ENCODE data around the gene SLITRK1. TPM values are rescaled to one million over a fixed set of nuclear protein-coding genes. Genes with fewer than 3 reads are reported as not detected.

The SLITRK1 gene
- under 1 TPM in 1 of 2 donors, not detected in 1; 0.11 TPM for total RNA-seq
- 2.9 TPM for polyA plus RNA-seq (2013, experiment 1 of 2)
- polyA plus RNA-seq (2013, experiment 2 of 2) = 2.5 TPM
- long read RNA-seq, experiment 1 = 0 reads
- long read RNA-seq, experiment 2 = 0 reads
- long read RNA-seq, experiment 3 = 0 reads
- long read RNA-seq, experiment 4 = 0 reads

GRCh38 chr13:83881917-83882605, at the start of gene SLITRK1:
Gene SLITRK1 (minus strand): TSS chr13:83882474. CDS start chr13:83881507, 967 bp downstream.
- H3K27me3 Mint-ChIP-seq (ENCODE audit: insufficient read depth) = peaks cover 78% of the 10 kb centered on the region
- no peaks in the 10 kb centered on the region for H3K9me3 Mint-ChIP-seq
- WGBS, 2 experiments (ENCODE audit: insufficient coverage in 1 of 2, insufficient read length in 1 of 2) = 0 to 1% methylated on average over 16 to 32 of the region's 32 CpGs
- no peaks in the 10 kb centered on the region for H3K36me3 Mint-ChIP-seq (ENCODE audit: low read depth)
- peaks cover 36% of the 10 kb centered on the region for H3K4me1 Mint-ChIP-seq
- Histone ChIP-seq H3K27ac (ENCODE audit: low read depth, low read length) (no peak within 1 kb of the TSS), H3K36me3 (ENCODE audit: control insufficient read depth, insufficient read depth, low read length) (no peaks in the 10 kb centered on the region), H3K4me3 (ENCODE audit: low read length) (peak within 1 kb of the TSS; percentile 76), H3K9ac (ENCODE audit: extremely low read depth, low read length, poor library complexity, severe bottlenecking) (no peak within 1 kb of the TSS), H3K9me3 (ENCODE audit: control insufficient read depth, low read length) (no peaks in the 10 kb centered on the region), H3K4me1 (ENCODE audit: control insufficient read depth, insufficient read depth, low read length) (peaks cover 11% of the 10 kb centered on the region), H3K27me3 (ENCODE audit: control insufficient read depth, insufficient read depth, low read length, poor library complexity, severe bottlenecking) (peaks cover 81% of the 10 kb centered on the region)
- DNase-seq = peak; percentile 97
- H3K27ac Mint-ChIP-seq = no peak within 1 kb of the TSS
- peak within 1 kb of the TSS; percentile 61 for H3K4me3 Mint-ChIP-seq
- TF ChIP-seq CTCF (conservative IDR thresholded peaks at IDR 0.05) = no peak

DNA sequence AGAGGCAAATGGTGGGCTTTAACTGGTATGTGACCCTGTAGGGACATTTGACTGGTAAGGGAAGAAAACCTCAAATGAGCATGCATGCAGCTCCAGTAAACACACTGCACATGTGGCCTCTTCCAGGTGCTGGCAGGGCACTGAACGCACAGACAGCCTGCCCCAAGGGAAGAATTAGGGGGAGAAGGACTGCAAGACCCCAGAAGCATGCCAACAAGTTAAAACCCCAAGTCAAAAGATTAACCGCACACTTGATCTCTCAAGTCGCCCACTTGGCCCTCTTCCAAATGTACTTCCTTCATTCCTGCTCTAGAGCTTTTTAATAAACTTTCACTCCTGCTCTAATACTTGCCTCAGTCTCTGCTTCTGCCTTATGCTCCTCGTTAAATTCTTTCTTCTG, 46.9 kb upstream of the SLITRK1 start:
- WGBS, 2 experiments (ENCODE audit: insufficient coverage in 1 of 2, insufficient read length in 1 of 2) = 88 to 91% methylated on average over 2 to 4 of the region's 4 CpGs
- no peaks in the 10 kb centered on the region for H3K27me3 Mint-ChIP-seq (ENCODE audit: insufficient read depth)
- H3K4me1 Mint-ChIP-seq = no peaks in the 10 kb centered on the region
- no peaks in the 10 kb centered on the region for H3K36me3 Mint-ChIP-seq (ENCODE audit: low read depth)
- no peak overlapping the region for H3K9ac ChIP-seq (ENCODE audit: extremely low read depth, low read length, poor library complexity, severe bottlenecking)
- H3K27me3 ChIP-seq (ENCODE audit: control insufficient read depth, insufficient read depth, low read length, poor library complexity, severe bottlenecking) = no peaks in the 10 kb centered on the region
- H3K4me3 ChIP-seq (ENCODE audit: low read length) = no peak overlapping the region
- no peaks in the 10 kb centered on the region for H3K9me3 Mint-ChIP-seq
- no peak overlapping the region for H3K27ac Mint-ChIP-seq
- no peaks in the 10 kb centered on the region for H3K4me1 ChIP-seq (ENCODE audit: control insufficient read depth, insufficient read depth, low read length)
- no peak for DNase-seq
- no peaks in the 10 kb centered on the region for H3K9me3 ChIP-seq (ENCODE audit: control insufficient read depth, low read length)
- TF ChIP-seq CTCF (conservative IDR thresholded peaks at IDR 0.05) = no peak
- no peak overlapping the region for H3K4me3 Mint-ChIP-seq
- H3K36me3 ChIP-seq (ENCODE audit: control insufficient read depth, insufficient read depth, low read length) = no peaks in the 10 kb centered on the region
- no peak overlapping the region for H3K27ac ChIP-seq (ENCODE audit: low read depth, low read length)

GRCh38 chr13:83919775-83920174, 37.5 kb upstream of the SLITRK1 start:
- no peak overlapping the region for H3K27ac Mint-ChIP-seq
- 76 to 81% methylated on average over 5 to 6 of the region's 6 CpGs for WGBS, 2 experiments (ENCODE audit: insufficient coverage in 1 of 2, insufficient read length in 1 of 2)

More at GRCh38 chr13:83919775-83920174, 37.5 kb upstream of the SLITRK1 start:
- H3K4me3 Mint-ChIP-seq = no peak overlapping the region
- no peak overlapping the region for H3K9ac ChIP-seq (ENCODE audit: extremely low read depth, low read length, poor library complexity, severe bottlenecking)
- H3K9me3 ChIP-seq (ENCODE audit: control insufficient read depth, low read length) = no peaks in the 10 kb centered on the region
- no peaks in the 10 kb centered on the region for H3K9me3 Mint-ChIP-seq
- H3K27me3 ChIP-seq (ENCODE audit: control insufficient read depth, insufficient read depth, low read length, poor library complexity, severe bottlenecking) = no peaks in the 10 kb centered on the region
- H3K27ac ChIP-seq (ENCODE audit: low read depth, low read length) = no peak overlapping the region
- TF ChIP-seq CTCF (conservative IDR thresholded peaks at IDR 0.05) = no peak
- no peaks in the 10 kb centered on the region for H3K36me3 Mint-ChIP-seq (ENCODE audit: low read depth)
- peaks cover 8% of the 10 kb centered on the region for H3K4me1 Mint-ChIP-seq
- peaks cover 2% of the 10 kb centered on the region for H3K4me1 ChIP-seq (ENCODE audit: control insufficient read depth, insufficient read depth, low read length)
- H3K4me3 ChIP-seq (ENCODE audit: low read length) = no peak overlapping the region
- DNase-seq = no peak
- no peaks in the 10 kb centered on the region for H3K36me3 ChIP-seq (ENCODE audit: control insufficient read depth, insufficient read depth, low read length)
- H3K27me3 Mint-ChIP-seq (ENCODE audit: insufficient read depth) = no peaks in the 10 kb centered on the region
